Stimulated activated CD4-positive, alpha-beta T cell treated with anti-CD3 and anti-CD28 coated beads, Interleukin-2, amount 100 ng/mL, for 48 hours (primary cell): ENCODE measurements around the gene DDAH1.
A peak's percentile ranks its signal among the peaks of the same experiment; 100 is the strongest.
"Not testable (repeated sequence)": the region's sequence is repeated elsewhere in the genome, so short reads cannot be mapped to it uniquely, and the experiment has no call there.

Experiments
- DNase-seq, 2 donors: peaks; one replicate each; pipeline ENCODE4 v3.0.0-alpha.2; 2020

DDAH1 gene

GRCh38 chr1:85465099-85465785 is at the start of gene DDAH1:
Gene DDAH1 (minus strand): TSS chr1:85465159. CDS start chr1:85465045, 114 bp downstream.
- peak in 1 of 2 donors; percentile 2 for DNase-seq

- DNase-seq = not testable (repeated sequence)
These were observed 49.0 kb upstream of the DDAH1 start for GRCh38 chr1:85513998-85514397.

GRCh38 chr1:85504417-85504816 is 39.5 kb upstream of the DDAH1 start:
- DNase-seq = no peak

GRCh38 chr1:85502625-85503083 is 37.7 kb upstream of the DDAH1 start:
- no peak for DNase-seq

GRCh38 chr1:85502171-85502570 is 37.2 kb upstream of the DDAH1 start:
- no peak for DNase-seq

GRCh38 chr1:85501355-85501898 is 36.5 kb upstream of the DDAH1 start:
- no peak for DNase-seq

- no peak for DNase-seq
These were observed 32.1 kb upstream of the DDAH1 start for GRCh38 chr1:85496941-85497582.

- no peak for DNase-seq
These were observed 30.6 kb upstream of the DDAH1 start for GRCh38 chr1:85495556-85495955.

GRCh38 chr1:85494904-85495266 is 29.9 kb upstream of the DDAH1 start:
- DNase-seq = no peak

- DNase-seq = no peak
These were observed 29.3 kb upstream of the DDAH1 start for GRCh38 chr1:85494074-85494903.

- DNase-seq = no peak
These were observed 25.5 kb upstream of the DDAH1 start for GRCh38 chr1:85490270-85490985.

GRCh38 chr1:85488126-85488525 is 23.2 kb upstream of the DDAH1 start:
- no peak for DNase-seq

- no peak for DNase-seq
These were observed 20.6 kb upstream of the DDAH1 start for GRCh38 chr1:85485516-85485915.

- DNase-seq = no peak
These were observed 19.8 kb upstream of the DDAH1 start for GRCh38 chr1:85484716-85485115.

- no peak for DNase-seq
These were observed 19.3 kb upstream of the DDAH1 start for GRCh38 chr1:85484264-85484663.

- DNase-seq = no peak
These were observed 16.7 kb upstream of the DDAH1 start for GRCh38 chr1:85481688-85482087.

GRCh38 chr1:85480566-85480965 is 15.6 kb upstream of the DDAH1 start:
- no peak for DNase-seq

GRCh38 chr1:85479491-85479890 is 14.5 kb upstream of the DDAH1 start:
- DNase-seq = no peak

- DNase-seq = no peak
These were observed 13.4 kb upstream of the DDAH1 start for GRCh38 chr1:85478366-85478765.

GRCh38 chr1:85475055-85475454 is 10.1 kb upstream of the DDAH1 start:
- no peak for DNase-seq

GRCh38 chr1:85473390-85473789 is 8.4 kb upstream of the DDAH1 start:
- DNase-seq = no peak

- DNase-seq = no peak
These were observed 6.6 kb upstream of the DDAH1 start for GRCh38 chr1:85471558-85471957.

- not testable (repeated sequence) for DNase-seq
These were observed 5.2 kb upstream of the DDAH1 start for GRCh38 chr1:85470130-85470529.
